ENCODE data around the gene DHRSX.
A peak's percentile ranks its signal among the peaks of the same experiment; 100 is the strongest.
"Not testable (repeated sequence)": the region's sequence is repeated elsewhere in the genome, so short reads cannot be mapped to it uniquely, and the experiment has no call there.

The DHRSX gene

GRCh38 chrX:2369206-2369605 lies 131.6 kb downstream of the DHRSX start:
- TF ChIP-seq CTCF (IDR thresholded peaks at IDR 0.05; ENCODE audit: poor library complexity, severe bottlenecking), result no peak
- H3K27ac ChIP-seq (ENCODE audit: poor library complexity, severe bottlenecking), result no peak overlapping the region
- ATAC-seq (ENCODE audit: low read depth), result no peak
- no peaks in the 10 kb centered on the region for H3K36me3 ChIP-seq (ENCODE audit: low read depth)
- H3K27me3 ChIP-seq (ENCODE audit: insufficient read depth, poor library complexity, severe bottlenecking), result no peaks in the 10 kb centered on the region
- H3K4me1 ChIP-seq (ENCODE audit: insufficient read depth, poor library complexity, severe bottlenecking), result no peaks in the 10 kb centered on the region
- no peaks in the 10 kb centered on the region for H3K9me3 ChIP-seq (ENCODE audit: severe bottlenecking)
- H3K4me3 ChIP-seq (ENCODE audit: severe bottlenecking), result no peak overlapping the region
- no peak for DNase-seq (ENCODE audit: low spot score)

- no peak for ATAC-seq (ENCODE audit: low read depth)
- no peaks in the 10 kb centered on the region for H3K36me3 ChIP-seq (ENCODE audit: low read depth)
- H3K4me3 ChIP-seq (ENCODE audit: severe bottlenecking), result no peak overlapping the region
- no peaks in the 10 kb centered on the region for H3K4me1 ChIP-seq (ENCODE audit: insufficient read depth, poor library complexity, severe bottlenecking)
- H3K27me3 ChIP-seq (ENCODE audit: insufficient read depth, poor library complexity, severe bottlenecking), result no peaks in the 10 kb centered on the region
- no peaks in the 10 kb centered on the region for H3K9me3 ChIP-seq (ENCODE audit: severe bottlenecking)
- no peak for DNase-seq (ENCODE audit: low spot score)
- TF ChIP-seq CTCF (IDR thresholded peaks at IDR 0.05; ENCODE audit: poor library complexity, severe bottlenecking), result no peak
- H3K27ac ChIP-seq (ENCODE audit: poor library complexity, severe bottlenecking), result no peak overlapping the region
These were observed 140.0 kb downstream of the DHRSX start for GRCh38 chrX:2360731-2361130.

GRCh38 chrX:2359522-2359921 lies 141.3 kb downstream of the DHRSX start:
- ATAC-seq (ENCODE audit: low read depth); DNase-seq (ENCODE audit: low spot score): not testable (repeated sequence)

GRCh38 chrX:2351999-2352995 lies 148.5 kb downstream of the DHRSX start:
- no peaks in the 10 kb centered on the region for H3K9me3 ChIP-seq (ENCODE audit: severe bottlenecking)
- no peaks in the 10 kb centered on the region for H3K4me1 ChIP-seq (ENCODE audit: insufficient read depth, poor library complexity, severe bottlenecking)
- DNase-seq (ENCODE audit: low spot score), result no peak
- peak; percentile 87 for ATAC-seq (ENCODE audit: low read depth)
- TF ChIP-seq CTCF (IDR thresholded peaks at IDR 0.05; ENCODE audit: poor library complexity, severe bottlenecking), result no peak
- no peaks in the 10 kb centered on the region for H3K27me3 ChIP-seq (ENCODE audit: insufficient read depth, poor library complexity, severe bottlenecking)
- H3K36me3 ChIP-seq (ENCODE audit: low read depth), result no peaks in the 10 kb centered on the region
- peak overlapping the region; percentile 61 for H3K27ac ChIP-seq (ENCODE audit: poor library complexity, severe bottlenecking)
- H3K4me3 ChIP-seq (ENCODE audit: severe bottlenecking), result no peak overlapping the region

More at GRCh38 chrX:2359522-2359921, 141.3 kb downstream of the DHRSX start:
- not testable (repeated sequence) for H3K4me3 ChIP-seq (ENCODE audit: severe bottlenecking); H3K36me3 ChIP-seq (ENCODE audit: low read depth); H3K9me3 ChIP-seq (ENCODE audit: severe bottlenecking); H3K27me3 ChIP-seq (ENCODE audit: insufficient read depth, poor library complexity, severe bottlenecking); H3K27ac ChIP-seq (ENCODE audit: poor library complexity, severe bottlenecking); H3K4me1 ChIP-seq (ENCODE audit: insufficient read depth, poor library complexity, severe bottlenecking)

- ATAC-seq (ENCODE audit: low read depth) (peak; percentile 58), DNase-seq (ENCODE audit: low spot score) (no peak)
- no peaks in the 10 kb centered on the region for H3K4me1 ChIP-seq (ENCODE audit: insufficient read depth, poor library complexity, severe bottlenecking)
- no peaks in the 10 kb centered on the region for H3K9me3 ChIP-seq (ENCODE audit: severe bottlenecking)
- TF ChIP-seq CTCF (IDR thresholded peaks at IDR 0.05; ENCODE audit: poor library complexity, severe bottlenecking), result no peak
- H3K4me3 ChIP-seq (ENCODE audit: severe bottlenecking), result no peak overlapping the region
- no peaks in the 10 kb centered on the region for H3K36me3 ChIP-seq (ENCODE audit: low read depth)
- H3K27ac ChIP-seq (ENCODE audit: poor library complexity, severe bottlenecking), result peak overlapping the region; percentile 61
- no peaks in the 10 kb centered on the region for H3K27me3 ChIP-seq (ENCODE audit: insufficient read depth, poor library complexity, severe bottlenecking)
These were observed 149.5 kb downstream of the DHRSX start for GRCh38 chrX:2351321-2351720.

GRCh38 chrX:2350703-2351102 lies 150.1 kb downstream of the DHRSX start:
- not testable (repeated sequence) for H3K27me3 ChIP-seq (ENCODE audit: insufficient read depth, poor library complexity, severe bottlenecking); H3K27ac ChIP-seq (ENCODE audit: poor library complexity, severe bottlenecking); H3K4me3 ChIP-seq (ENCODE audit: severe bottlenecking); ATAC-seq (ENCODE audit: low read depth); H3K36me3 ChIP-seq (ENCODE audit: low read depth); H3K9me3 ChIP-seq (ENCODE audit: severe bottlenecking); DNase-seq (ENCODE audit: low spot score); H3K4me1 ChIP-seq (ENCODE audit: insufficient read depth, poor library complexity, severe bottlenecking)

- not testable (repeated sequence) for H3K27ac ChIP-seq (ENCODE audit: poor library complexity, severe bottlenecking); ATAC-seq (ENCODE audit: low read depth)
These were observed 150.7 kb downstream of the DHRSX start for GRCh38 chrX:2350036-2350435.

More at GRCh38 chrX:2350036-2350435, 150.7 kb downstream of the DHRSX start:
- not testable (repeated sequence) for H3K27me3 ChIP-seq (ENCODE audit: insufficient read depth, poor library complexity, severe bottlenecking); H3K4me3 ChIP-seq (ENCODE audit: severe bottlenecking); DNase-seq (ENCODE audit: low spot score); H3K36me3 ChIP-seq (ENCODE audit: low read depth); H3K4me1 ChIP-seq (ENCODE audit: insufficient read depth, poor library complexity, severe bottlenecking); H3K9me3 ChIP-seq (ENCODE audit: severe bottlenecking)

Measured in RWPE2 (cell line).